HepG2 (cell line): ENCODE data around the gene ELL. TPM values are rescaled to one million over a fixed set of nuclear protein-coding genes. Genes with fewer than 3 reads are reported as not detected.

Experiments used
- ETV6 ChIP-seq: sonication (generic); formaldehyde crosslinking; conservative IDR thresholded peaks from 2 replicates; pipeline ENCODE4 v1.4.0; 2020; ENCODE audit warnings: missing genetic modification reagents
- GLI4 ChIP-seq: sonication (generic); formaldehyde crosslinking; IDR thresholded peaks from 2 replicates; pipeline ENCODE4 v1.5.1; 2020; ENCODE audit warnings: missing genetic modification reagents, mild to moderate bottlenecking, moderate library complexity, borderline replicate concordance
- MED8 ChIP-seq: sonication (generic); formaldehyde crosslinking; IDR thresholded peaks from 2 replicates; pipeline ENCODE4 v1.8.1; 2023; ENCODE audit warnings: mild to moderate bottlenecking, missing genetic modification reagents; ENCODE audit not compliant: insufficient replicate concordance
- MEF2D ChIP-seq: sonication (generic); formaldehyde crosslinking; IDR thresholded peaks from 2 replicates; pipeline ENCODE4 v1.5.1; 2020; ENCODE audit warnings: mild to moderate bottlenecking, missing genetic modification reagents
- NBN ChIP-seq: fragments of 450-650 bp; conservative IDR thresholded peaks from 2 replicates; pipeline ENCODE4 v1.6.1; 2017
- NR2F1 ChIP-seq, 2 experiments: fragments of 450-650 bp in 1 of 2; formaldehyde crosslinking in 1 of 2; IDR thresholded peaks; 2 replicates each; pipeline versions ENCODE4 v1.5.0 to v1.6.1; 2016 to 2020; ENCODE audit warnings: mild to moderate bottlenecking in 1 of 2, missing compliant biosample characterization in 1 of 2, missing genetic modification reagents in 1 of 2, moderate library complexity in 1 of 2
- RAD21 ChIP-seq: fragments of 450-650 bp; formaldehyde crosslinking; IDR thresholded peaks from 2 replicates; pipeline ENCODE4 v1.5.0; 2020; ENCODE audit warnings: mild to moderate bottlenecking
- RBM39 ChIP-seq: fragments of 200-400 bp; formaldehyde crosslinking; IDR thresholded peaks from one replicate; pipeline ENCODE4 v1.6.1; 2018; ENCODE audit warnings: antibody characterized with exemption, mild to moderate bottlenecking, low read depth, low read length; ENCODE audit not compliant: poor library complexity, severe bottlenecking
- RFXAP ChIP-seq: sonication (generic); formaldehyde crosslinking; IDR thresholded peaks from 2 replicates; pipeline ENCODE4 v1.4.0; 2020; ENCODE audit warnings: missing genetic modification reagents, borderline replicate concordance
- SRSF1 ChIP-seq: fragments of 200-400 bp; formaldehyde crosslinking; optimal IDR thresholded peaks from 2 replicates; pipeline ENCODE3; 2017; ENCODE audit warnings: mild to moderate bottlenecking, low read depth, low read length, moderate library complexity
- TBL1XR1 ChIP-seq: fragments of 150-350 bp; IDR thresholded peaks from 2 replicates; pipeline ENCODE4 v1.6.1; 2014; ENCODE audit warnings: borderline replicate concordance, low read length; ENCODE audit not compliant: partially characterized antibody
- TBX2 ChIP-seq: sonication (generic); formaldehyde crosslinking; IDR thresholded peaks from 2 replicates; pipeline ENCODE4 v1.5.0; 2020; ENCODE audit warnings: missing genetic modification reagents, mild to moderate bottlenecking, borderline replicate concordance
- XRCC5 ChIP-seq: fragments of 200-400 bp; formaldehyde crosslinking; optimal IDR thresholded peaks from 2 replicates; pipeline ENCODE3; 2017; ENCODE audit warnings: mild to moderate bottlenecking, low read length
- ZNF138 ChIP-seq: sonication (generic); formaldehyde crosslinking; IDR thresholded peaks from 2 replicates; pipeline ENCODE4 v1.5.0; 2020; ENCODE audit warnings: mild to moderate bottlenecking, low read depth, missing genetic modification reagents
- ZNF30 ChIP-seq: sonication (generic); formaldehyde crosslinking; IDR thresholded peaks from 2 replicates; pipeline ENCODE4 v1.5.0; 2020; ENCODE audit warnings: mild to moderate bottlenecking, missing genetic modification reagents
- ZNF432 ChIP-seq: sonication (generic); formaldehyde crosslinking; IDR thresholded peaks from 2 replicates; pipeline ENCODE4 v1.5.0; 2020; ENCODE audit warnings: missing genetic modification reagents, mild to moderate bottlenecking, borderline replicate concordance
- ZNF569 ChIP-seq: sonication (generic); formaldehyde crosslinking; IDR thresholded peaks from 2 replicates; pipeline ENCODE4 v1.5.0; 2020; ENCODE audit warnings: mild to moderate bottlenecking, missing genetic modification reagents, moderate library complexity, borderline replicate concordance
- ZNF737 ChIP-seq: sonication (generic); formaldehyde crosslinking; IDR thresholded peaks from 2 replicates; pipeline ENCODE4 v1.5.0; 2020; ENCODE audit warnings: missing genetic modification reagents, mild to moderate bottlenecking, borderline replicate concordance
- polyA plus RNA-seq, 8 experiments: library from polyadenylated mRNA; depleted of rRNA in 3 of 8; stranded (reverse) in 7 of 8; unstranded in 1 of 8; fragments of >200 nt; fragmentation: Illumina TruSeq in 4 of 8; extraction: Trizol in 4 of 8; gene quantifications; 2 replicates each; pipeline versions ENCODE4 v1.2.1 to v1.2.3, GENCODE V29; 2011 to 2016; ENCODE audit warnings: low read depth in 4 of 8, missing spikeins in 1 of 8, mixed read lengths in 1 of 8; ENCODE audit not compliant: insufficient read depth in 1 of 8
- total RNA-seq, 5 experiments: library from RNA; depleted of rRNA; stranded (reverse); fragments of >200 nt; fragmentation: Illumina TruSeq; extraction: Trizol; gene quantifications; 2 replicates each; pipeline ENCODE4 v1.2.3, GENCODE V29; 2016; ENCODE audit warnings: low read depth in 1 of 5
- TF ChIP-seq, protein P1 (sequence below): IDR thresholded peaks from 2 replicates; pipeline ENCODE4 v1.6.1; 2012; ENCODE audit warnings: low read length, improper control_type of control experiment
- TF ChIP-seq, protein P2 (sequence below): sonication (generic); formaldehyde crosslinking; IDR thresholded peaks from 2 replicates; pipeline ENCODE4 v1.4.0; 2020; ENCODE audit warnings: missing genetic modification reagents
- TF ChIP-seq, protein P3 (sequence below): IDR thresholded peaks from 2 replicates; pipeline ENCODE4 v1.6.1; 2016; ENCODE audit warnings: missing compliant biosample characterization, missing genetic modification reagents, borderline replicate concordance
- TF ChIP-seq, protein P4 (sequence below): fragments of 450-650 bp; IDR thresholded peaks from 2 replicates; pipeline ENCODE4 v1.6.1; 2017; ENCODE audit warnings: mild to moderate bottlenecking

ELL gene
- total and polyA plus RNA-seq, 2 of the 13 experiments (the other 11 are each of a cell fraction or from before 2014, with no cell fraction given), result 3.7 to 5.4 TPM

DNA sequence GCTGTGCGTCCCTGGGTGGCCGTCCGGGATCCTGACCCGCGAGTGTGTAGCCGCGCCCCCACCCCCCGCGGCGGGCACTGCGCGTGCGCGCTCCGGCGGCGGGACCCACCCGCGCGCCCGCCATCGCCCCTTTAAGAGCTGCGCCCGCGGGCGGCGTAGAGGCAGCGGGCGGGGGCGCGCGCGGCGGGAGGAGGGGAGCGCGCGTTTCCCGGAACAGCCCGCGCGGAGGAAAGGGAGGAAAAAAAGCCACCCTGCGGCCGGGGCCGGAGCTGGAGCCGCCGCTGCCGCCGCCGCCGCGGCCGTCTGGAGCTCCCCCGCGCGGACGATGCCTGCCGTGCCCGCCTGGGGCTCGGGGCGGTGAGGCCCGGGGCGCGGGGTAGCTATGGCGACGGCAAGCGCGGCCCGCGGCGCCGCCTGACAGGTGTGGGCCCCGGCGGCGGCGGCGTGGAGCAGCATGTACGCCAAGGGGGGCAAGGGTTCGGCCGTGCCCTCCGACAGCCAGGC is 102.6 kb downstream of the ELL start, which contains the start of gene SSBP4 (continued):
- TF ChIP-seq, protein P1, sequence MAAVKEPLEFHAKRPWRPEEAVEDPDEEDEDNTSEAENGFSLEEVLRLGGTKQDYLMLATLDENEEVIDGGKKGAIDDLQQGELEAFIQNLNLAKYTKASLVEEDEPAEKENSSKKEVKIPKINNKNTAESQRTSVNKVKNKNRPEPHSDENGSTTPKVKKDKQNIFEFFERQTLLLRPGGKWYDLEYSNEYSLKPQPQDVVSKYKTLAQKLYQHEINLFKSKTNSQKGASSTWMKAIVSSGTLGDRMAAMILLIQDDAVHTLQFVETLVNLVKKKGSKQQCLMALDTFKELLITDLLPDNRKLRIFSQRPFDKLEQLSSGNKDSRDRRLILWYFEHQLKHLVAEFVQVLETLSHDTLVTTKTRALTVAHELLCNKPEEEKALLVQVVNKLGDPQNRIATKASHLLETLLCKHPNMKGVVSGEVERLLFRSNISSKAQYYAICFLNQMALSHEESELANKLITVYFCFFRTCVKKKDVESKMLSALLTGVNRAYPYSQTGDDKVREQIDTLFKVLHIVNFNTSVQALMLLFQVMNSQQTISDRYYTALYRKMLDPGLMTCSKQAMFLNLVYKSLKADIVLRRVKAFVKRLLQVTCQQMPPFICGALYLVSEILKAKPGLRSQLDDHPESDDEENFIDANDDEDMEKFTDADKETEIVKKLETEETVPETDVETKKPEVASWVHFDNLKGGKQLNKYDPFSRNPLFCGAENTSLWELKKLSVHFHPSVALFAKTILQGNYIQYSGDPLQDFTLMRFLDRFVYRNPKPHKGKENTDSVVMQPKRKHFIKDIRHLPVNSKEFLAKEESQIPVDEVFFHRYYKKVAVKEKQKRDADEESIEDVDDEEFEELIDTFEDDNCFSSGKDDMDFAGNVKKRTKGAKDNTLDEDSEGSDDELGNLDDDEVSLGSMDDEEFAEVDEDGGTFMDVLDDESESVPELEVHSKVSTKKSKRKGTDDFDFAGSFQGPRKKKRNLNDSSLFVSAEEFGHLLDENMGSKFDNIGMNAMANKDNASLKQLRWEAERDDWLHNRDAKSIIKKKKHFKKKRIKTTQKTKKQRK, result no peak
- no peak for TF ChIP-seq GLI4 (CRISPR knock-in tag)
- no peak for TF ChIP-seq MED8 (CRISPR knock-in tag)
- peak; percentile 1; the same call in 1 of the 2 replicates for TF ChIP-seq RFXAP (CRISPR knock-in tag)
- TF ChIP-seq, protein P2, sequence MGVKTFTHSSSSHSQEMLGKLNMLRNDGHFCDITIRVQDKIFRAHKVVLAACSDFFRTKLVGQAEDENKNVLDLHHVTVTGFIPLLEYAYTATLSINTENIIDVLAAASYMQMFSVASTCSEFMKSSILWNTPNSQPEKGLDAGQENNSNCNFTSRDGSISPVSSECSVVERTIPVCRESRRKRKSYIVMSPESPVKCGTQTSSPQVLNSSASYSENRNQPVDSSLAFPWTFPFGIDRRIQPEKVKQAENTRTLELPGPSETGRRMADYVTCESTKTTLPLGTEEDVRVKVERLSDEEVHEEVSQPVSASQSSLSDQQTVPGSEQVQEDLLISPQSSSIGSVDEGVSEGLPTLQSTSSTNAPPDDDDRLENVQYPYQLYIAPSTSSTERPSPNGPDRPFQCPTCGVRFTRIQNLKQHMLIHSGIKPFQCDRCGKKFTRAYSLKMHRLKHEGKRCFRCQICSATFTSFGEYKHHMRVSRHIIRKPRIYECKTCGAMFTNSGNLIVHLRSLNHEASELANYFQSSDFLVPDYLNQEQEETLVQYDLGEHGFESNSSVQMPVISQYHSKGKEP, result no peak
- TF ChIP-seq ZNF569 (CRISPR knock-in tag), result no peak
- TF ChIP-seq, protein P3, sequence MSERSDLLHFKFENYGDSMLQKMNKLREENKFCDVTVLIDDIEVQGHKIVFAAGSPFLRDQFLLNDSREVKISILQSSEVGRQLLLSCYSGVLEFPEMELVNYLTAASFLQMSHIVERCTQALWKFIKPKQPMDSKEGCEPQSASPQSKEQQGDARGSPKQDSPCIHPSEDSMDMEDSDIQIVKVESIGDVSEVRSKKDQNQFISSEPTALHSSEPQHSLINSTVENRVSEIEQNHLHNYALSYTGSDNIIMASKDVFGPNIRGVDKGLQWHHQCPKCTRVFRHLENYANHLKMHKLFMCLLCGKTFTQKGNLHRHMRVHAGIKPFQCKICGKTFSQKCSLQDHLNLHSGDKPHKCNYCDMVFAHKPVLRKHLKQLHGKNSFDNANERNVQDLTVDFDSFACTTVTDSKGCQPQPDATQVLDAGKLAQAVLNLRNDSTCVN (CRISPR knock-in tag), result no peak
- TF ChIP-seq ZNF737 (CRISPR knock-in tag), result no peak
- no peak for TF ChIP-seq RBM39
- TF ChIP-seq XRCC5, result no peak
- no peak for TF ChIP-seq MEF2D
- TF ChIP-seq ETV6 (CRISPR knock-in tag), result no peak; the same call in 1 of the 2 replicates
- TF ChIP-seq TBX2 (CRISPR knock-in tag), result no peak
- TF ChIP-seq RAD21 (CRISPR knock-in tag), result peak; percentile 88
- TF ChIP-seq ZNF432 (CRISPR knock-in tag), result no peak
- TF ChIP-seq TBL1XR1, result no peak
- peak; percentile 91 for TF ChIP-seq SRSF1
- TF ChIP-seq, protein P4, sequence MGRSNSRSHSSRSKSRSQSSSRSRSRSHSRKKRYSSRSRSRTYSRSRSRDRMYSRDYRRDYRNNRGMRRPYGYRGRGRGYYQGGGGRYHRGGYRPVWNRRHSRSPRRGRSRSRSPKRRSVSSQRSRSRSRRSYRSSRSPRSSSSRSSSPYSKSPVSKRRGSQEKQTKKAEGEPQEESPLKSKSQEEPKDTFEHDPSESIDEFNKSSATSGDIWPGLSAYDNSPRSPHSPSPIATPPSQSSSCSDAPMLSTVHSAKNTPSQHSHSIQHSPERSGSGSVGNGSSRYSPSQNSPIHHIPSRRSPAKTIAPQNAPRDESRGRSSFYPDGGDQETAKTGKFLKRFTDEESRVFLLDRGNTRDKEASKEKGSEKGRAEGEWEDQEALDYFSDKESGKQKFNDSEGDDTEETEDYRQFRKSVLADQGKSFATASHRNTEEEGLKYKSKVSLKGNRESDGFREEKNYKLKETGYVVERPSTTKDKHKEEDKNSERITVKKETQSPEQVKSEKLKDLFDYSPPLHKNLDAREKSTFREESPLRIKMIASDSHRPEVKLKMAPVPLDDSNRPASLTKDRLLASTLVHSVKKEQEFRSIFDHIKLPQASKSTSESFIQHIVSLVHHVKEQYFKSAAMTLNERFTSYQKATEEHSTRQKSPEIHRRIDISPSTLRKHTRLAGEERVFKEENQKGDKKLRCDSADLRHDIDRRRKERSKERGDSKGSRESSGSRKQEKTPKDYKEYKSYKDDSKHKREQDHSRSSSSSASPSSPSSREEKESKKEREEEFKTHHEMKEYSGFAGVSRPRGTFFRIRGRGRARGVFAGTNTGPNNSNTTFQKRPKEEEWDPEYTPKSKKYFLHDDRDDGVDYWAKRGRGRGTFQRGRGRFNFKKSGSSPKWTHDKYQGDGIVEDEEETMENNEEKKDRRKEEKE, result no peak
- no peak for TF ChIP-seq ZNF138 (CRISPR knock-in tag)
- TF ChIP-seq ZNF30 (CRISPR knock-in tag), result no peak
- no peak for TF ChIP-seq NR2F1 (CRISPR knock-in tag; IDR thresholded peaks at IDR 0.05)
- TF ChIP-seq NBN, result no peak
